Right atrium auricular region (tissue), 2 donors: ENCODE measurements around the gene DHX30. TPM values are rescaled to one million over a fixed set of nuclear protein-coding genes. Genes with fewer than 3 reads are reported as not detected.

Source experiments
- DNase-seq: peaks from one replicate; pipeline ENCODE4 v3.0.0-alpha.2; 2019; ENCODE audit warnings: low spot score
- H3K27ac ChIP-seq, 2 donors: fragments of 200-600 bp; sonication (generic); 1 replicate in 1 of 2; 2 replicates in 1 of 2; pipeline ENCODE4 v1.5.1; 2016 to 2019
- H3K27me3 ChIP-seq, 2 donors: fragments of 200-600 bp; sonication (generic); one replicate each; pipeline versions ENCODE4 v1.5.1 to v1.6.0; 2017 to 2019
- H3K36me3 ChIP-seq: fragments of 200-600 bp; sonication (generic); one replicate; pipeline ENCODE4 v1.5.1; 2016
- H3K4me1 ChIP-seq, 2 donors: fragments of 200-600 bp; sonication (generic); one replicate each; pipeline versions ENCODE4 v1.5.1 to v1.6.0; 2017 to 2019
- H3K4me3 ChIP-seq, 2 donors: fragments of 200-600 bp; sonication (generic); 1 replicate in 1 of 2; 2 replicates in 1 of 2; pipeline ENCODE4 v1.5.1; 2017 to 2019; ENCODE audit warnings: mild to moderate bottlenecking in 1 of 2, moderate library complexity in 1 of 2
- H3K9me3 ChIP-seq, 2 donors: fragments of 200-600 bp; sonication (generic); one replicate each; pipeline ENCODE4 v1.5.1; 2019
- CTCF ChIP-seq, 2 donors: fragments of 200-600 bp; sonication (generic); IDR thresholded peaks; one replicate each; pipeline ENCODE4 v1.5.1; 2019; ENCODE audit warnings: antibody characterized with exemption in 2 of 2
- total RNA-seq, 2 donors: library from RNA; depleted of rRNA; stranded (reverse); fragments of >200 nt; gene quantifications; one replicate each; pipeline ENCODE4 v1.1.0, GENCODE V29; 2016

DHX30 gene
- total RNA-seq, 2 donors from 2014 or later = 47.9 to 57.6 TPM

GRCh38 chr3:47888986-47889757 is 86.2 kb downstream of the DHX30 start:
- no peak overlapping the region for H3K4me3 ChIP-seq
- peak overlapping the region; percentile 72 to 77 for H3K27ac ChIP-seq
- DNase-seq = no peak
- peaks cover 0 to 59% of the 10 kb centered on the region in 2 donors for H3K4me1 ChIP-seq
- H3K9me3 ChIP-seq = no peaks in the 10 kb centered on the region
- TF ChIP-seq CTCF (IDR thresholded peaks at IDR 0.05) = no peak
- no peaks in the 10 kb centered on the region for H3K27me3 ChIP-seq
- H3K36me3 ChIP-seq = peaks cover 15% of the 10 kb centered on the region

DNA sequence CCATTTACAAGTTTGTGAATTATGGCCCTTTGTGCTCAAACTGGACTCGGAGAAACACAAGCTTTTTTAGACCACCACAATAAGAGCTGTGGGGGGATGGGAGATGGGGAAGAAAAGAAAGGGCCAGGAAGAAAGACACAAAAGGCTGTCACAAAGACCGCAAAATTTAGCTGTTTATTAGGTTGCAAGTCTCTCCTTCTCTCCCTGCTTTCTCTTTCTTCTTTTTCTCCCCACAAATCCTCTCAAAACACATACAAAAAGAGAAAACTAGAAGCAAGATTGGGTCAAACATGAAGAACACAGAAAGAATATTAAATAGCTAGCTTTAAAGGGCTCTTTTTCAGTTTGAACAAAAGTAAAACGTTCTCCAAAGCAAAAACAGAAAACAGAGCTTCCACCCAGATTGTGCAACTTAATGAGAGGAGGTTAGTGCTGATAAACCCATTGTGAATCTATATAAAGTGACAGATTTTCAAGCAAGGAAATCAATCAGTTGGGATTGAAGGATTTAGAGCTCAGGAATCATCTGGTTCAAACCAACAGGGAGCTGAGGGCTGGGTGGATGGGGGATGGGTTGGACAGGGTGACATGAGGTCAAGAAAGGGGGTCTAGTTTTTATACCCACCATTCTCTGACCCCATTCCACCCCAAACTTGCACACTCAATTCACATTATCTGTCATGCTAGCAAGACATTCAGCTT is 87.3 kb downstream of the DHX30 start:
- Histone ChIP-seq H3K4me1 (peaks cover 0 to 59% of the 10 kb centered on the region in 2 donors), H3K9me3 (no peaks in the 10 kb centered on the region), H3K36me3 (peaks cover 13% of the 10 kb centered on the region), H3K27me3 (no peaks in the 10 kb centered on the region), H3K27ac (peak overlapping the region; percentile 72 to 77), H3K4me3 (no peak overlapping the region)
- DNase-seq = no peak
- no peak for TF ChIP-seq CTCF (IDR thresholded peaks at IDR 0.05)

DNA sequence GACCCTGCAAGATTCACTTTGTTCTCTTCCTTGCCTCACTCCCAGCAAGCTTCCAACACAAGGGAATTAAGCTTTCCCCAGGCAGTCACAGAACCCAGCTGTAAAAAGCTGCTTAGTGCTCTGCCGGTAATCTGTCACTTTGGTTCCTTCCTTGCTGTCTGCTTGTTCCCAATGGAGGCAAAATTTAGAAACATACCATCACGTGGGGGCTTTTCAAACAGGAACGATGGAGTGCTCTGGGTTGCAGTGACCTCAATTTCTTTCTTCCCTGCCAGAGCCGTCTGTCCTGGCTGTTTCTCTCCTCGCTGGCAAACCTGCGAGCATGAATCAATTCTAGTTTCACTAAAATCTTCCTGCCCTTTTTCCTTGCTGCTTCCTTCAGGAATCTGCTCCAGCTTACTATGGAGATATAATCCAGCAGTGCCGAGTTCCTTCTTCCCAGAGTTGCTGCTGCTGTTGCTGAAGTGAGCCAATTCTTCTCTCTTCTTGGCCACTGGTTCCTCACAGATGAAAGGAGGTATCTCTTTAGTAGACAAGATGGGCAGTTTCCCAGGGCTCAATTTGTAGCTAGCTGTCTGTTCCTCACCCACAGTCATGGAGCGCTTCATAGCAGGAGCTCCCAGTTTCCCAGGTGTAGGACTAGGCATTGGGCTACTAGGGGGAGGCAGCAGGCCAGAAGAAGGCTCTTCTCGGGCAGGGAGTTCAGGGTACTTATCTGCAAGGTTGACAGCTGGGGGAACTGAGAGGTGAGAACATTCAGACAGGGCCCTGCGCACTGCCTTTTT is 88.1 kb downstream of the DHX30 start:
- H3K36me3 ChIP-seq = peaks cover 17% of the 10 kb centered on the region

GRCh38 chr3:47891613-47892005 is 88.7 kb downstream of the DHX30 start:
- DNase-seq = no peak
- no peaks in the 10 kb centered on the region for H3K27me3 ChIP-seq
- H3K9me3 ChIP-seq = no peaks in the 10 kb centered on the region
- H3K27ac ChIP-seq = peak overlapping the region; percentile 72 to 77
- peaks cover 0 to 56% of the 10 kb centered on the region in 2 donors for H3K4me1 ChIP-seq
- H3K36me3 ChIP-seq = peaks cover 18% of the 10 kb centered on the region
- TF ChIP-seq CTCF (IDR thresholded peaks at IDR 0.05) = no peak
- no peak overlapping the region for H3K4me3 ChIP-seq

More for the DNA sequence above, 88.1 kb downstream of the DHX30 start:
- Histone ChIP-seq H3K9me3 (no peaks in the 10 kb centered on the region), H3K4me3 (no peak overlapping the region), H3K27me3 (no peaks in the 10 kb centered on the region), H3K27ac (peak overlapping the region; percentile 72 to 77), H3K4me1 (peaks cover 0 to 59% of the 10 kb centered on the region in 2 donors)
- no peak for TF ChIP-seq CTCF (IDR thresholded peaks at IDR 0.05)
- DNase-seq = no peak

DNA sequence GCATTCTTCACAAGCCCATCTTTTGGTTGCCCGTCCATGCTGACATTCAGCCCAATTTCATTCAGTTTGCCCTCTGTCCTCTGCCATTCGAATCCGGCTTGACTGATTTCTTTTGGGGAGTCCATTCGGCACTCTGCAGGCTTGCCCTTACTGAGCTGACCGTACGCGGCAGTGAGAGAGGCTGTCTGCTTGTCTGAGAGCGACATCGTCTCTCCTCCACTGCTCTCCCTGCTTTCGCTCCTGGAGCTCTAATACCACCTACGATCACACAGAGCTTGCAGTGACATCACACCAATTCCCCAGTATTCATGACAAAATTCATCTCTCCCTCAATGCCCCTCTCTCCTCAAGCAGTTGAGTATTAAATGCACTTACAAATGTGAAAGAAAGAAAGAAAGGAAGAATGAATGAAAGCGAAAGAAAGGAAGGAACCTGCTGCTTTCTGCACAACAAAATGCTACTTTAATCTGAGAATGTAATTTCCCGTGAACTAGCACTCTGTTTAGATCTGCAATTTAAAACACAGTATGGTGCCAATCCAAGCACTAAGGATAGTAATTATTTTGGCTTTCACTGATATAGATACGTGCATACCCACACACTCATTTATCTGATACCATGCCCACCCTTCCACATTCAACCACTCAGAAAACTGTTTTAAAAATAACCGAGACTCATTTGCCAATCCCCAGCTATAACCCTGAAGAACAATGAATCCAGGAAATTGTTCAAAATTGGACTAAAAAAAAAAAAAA is 89.5 kb downstream of the DHX30 start:
- no peak for DNase-seq
- Histone ChIP-seq H3K9me3 (no peaks in the 10 kb centered on the region), H3K27me3 (no peaks in the 10 kb centered on the region), H3K4me1 (peaks cover 0 to 51% of the 10 kb centered on the region in 2 donors), H3K4me3 (no peak overlapping the region), H3K27ac (peak overlapping the region; percentile 72 to 77), H3K36me3 (peaks cover 20% of the 10 kb centered on the region)
- TF ChIP-seq CTCF (IDR thresholded peaks at IDR 0.05) = no peak
